ENCODE results near the gene IFNA7.

DNA sequence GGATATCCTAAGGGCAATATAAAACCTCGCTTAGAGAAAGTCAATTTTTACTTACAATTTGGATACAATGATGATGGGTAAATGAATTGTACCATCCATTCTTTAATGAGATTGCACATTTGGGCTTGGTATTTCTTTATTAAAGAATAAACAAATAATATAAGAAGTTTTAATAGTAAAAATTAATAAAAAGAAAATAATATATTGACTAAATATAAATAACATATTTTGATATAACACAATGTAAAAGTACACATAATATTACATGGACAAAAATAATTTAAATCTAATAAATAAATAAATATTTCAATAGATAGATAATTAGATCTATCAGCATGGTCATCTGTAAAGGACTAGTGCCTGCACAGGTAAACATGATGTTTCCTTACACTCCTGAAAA is 36.5 kb downstream of the IFNA7 start:
- TF ChIP-seq, protein P1, sequence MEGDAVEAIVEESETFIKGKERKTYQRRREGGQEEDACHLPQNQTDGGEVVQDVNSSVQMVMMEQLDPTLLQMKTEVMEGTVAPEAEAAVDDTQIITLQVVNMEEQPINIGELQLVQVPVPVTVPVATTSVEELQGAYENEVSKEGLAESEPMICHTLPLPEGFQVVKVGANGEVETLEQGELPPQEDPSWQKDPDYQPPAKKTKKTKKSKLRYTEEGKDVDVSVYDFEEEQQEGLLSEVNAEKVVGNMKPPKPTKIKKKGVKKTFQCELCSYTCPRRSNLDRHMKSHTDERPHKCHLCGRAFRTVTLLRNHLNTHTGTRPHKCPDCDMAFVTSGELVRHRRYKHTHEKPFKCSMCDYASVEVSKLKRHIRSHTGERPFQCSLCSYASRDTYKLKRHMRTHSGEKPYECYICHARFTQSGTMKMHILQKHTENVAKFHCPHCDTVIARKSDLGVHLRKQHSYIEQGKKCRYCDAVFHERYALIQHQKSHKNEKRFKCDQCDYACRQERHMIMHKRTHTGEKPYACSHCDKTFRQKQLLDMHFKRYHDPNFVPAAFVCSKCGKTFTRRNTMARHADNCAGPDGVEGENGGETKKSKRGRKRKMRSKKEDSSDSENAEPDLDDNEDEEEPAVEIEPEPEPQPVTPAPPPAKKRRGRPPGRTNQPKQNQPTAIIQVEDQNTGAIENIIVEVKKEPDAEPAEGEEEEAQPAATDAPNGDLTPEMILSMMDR (conservative IDR thresholded peaks at IDR 0.05) = no peak
- TF ChIP-seq ZFX (IDR thresholded peaks at IDR 0.05) = no peak
